NCI-H1105 treated with DMSO at 0.1 percent for 48 hours (cell line): ENCODE data around the gene TMEM208.

ENCODE experiments used
- DNase-seq: peaks from one replicate; lab custom pipeline; 2025; lab: John Stamatoyannopoulos, UW

TMEM208 gene

GRCh38 chr16:67252609-67253497 is 25.9 kb downstream of the TMEM208 start:
- DNase-seq, result no peak

GRCh38 chr16:67254801-67255552 is 28.0 kb downstream of the TMEM208 start:
- DNase-seq, result no peak

- no peak for DNase-seq
These were observed 28.8 kb downstream of the TMEM208 start for GRCh38 chr16:67255553-67256221.

GRCh38 chr16:67256701-67257230 is 29.8 kb downstream of the TMEM208 start:
- no peak for DNase-seq

GRCh38 chr16:67257486-67258160 is 30.7 kb downstream of the TMEM208 start:
- DNase-seq, result no peak

- DNase-seq, result no peak
These were observed 31.4 kb downstream of the TMEM208 start for GRCh38 chr16:67258161-67258835.

- DNase-seq, result no peak
These were observed 32.8 kb downstream of the TMEM208 start for GRCh38 chr16:67259705-67260104.

- DNase-seq, result no peak
These were observed 33.6 kb downstream of the TMEM208 start for GRCh38 chr16:67260426-67261063.

- DNase-seq, result no peak
These were observed 36.3 kb downstream of the TMEM208 start for GRCh38 chr16:67263201-67263600.

- DNase-seq, result no peak
These were observed 37.3 kb downstream of the TMEM208 start for GRCh38 chr16:67264277-67264676.

- no peak for DNase-seq
These were observed 37.9 kb downstream of the TMEM208 start for GRCh38 chr16:67264866-67265265.

- DNase-seq, result no peak
These were observed 38.9 kb downstream of the TMEM208 start for GRCh38 chr16:67265834-67266233.

GRCh38 chr16:67268136-67268579 is 41.2 kb downstream of the TMEM208 start:
- no peak for DNase-seq

- no peak for DNase-seq
These were observed 42.8 kb downstream of the TMEM208 start for GRCh38 chr16:67269766-67270165.

GRCh38 chr16:67270931-67271338 is 44.0 kb downstream of the TMEM208 start:
- no peak for DNase-seq

- no peak for DNase-seq
These were observed 44.5 kb downstream of the TMEM208 start for GRCh38 chr16:67271446-67271845.

GRCh38 chr16:67275321-67275720 is 48.4 kb downstream of the TMEM208 start:
- no peak for DNase-seq

- no peak for DNase-seq
These were observed 50.5 kb downstream of the TMEM208 start for GRCh38 chr16:67277294-67277998.

GRCh38 chr16:67277999-67278772 is 51.3 kb downstream of the TMEM208 start:
- no peak for DNase-seq
